IPS-18c (cell line): ENCODE measurements around the gene ARID3A.
"Not testable (repeated sequence)": the region's sequence is repeated elsewhere in the genome, so short reads cannot be mapped to it uniquely, and the experiment has no call there.

Experiments used
- H3K4me3 ChIP-seq: 2 replicates; pipeline ENCODE4 v1.7.0; 2013; ENCODE audit warnings: low read depth, mild to moderate bottlenecking, low read length, moderate library complexity; ENCODE audit not compliant: insufficient read depth
- H3K9me3 ChIP-seq: one replicate; pipeline ENCODE4 v1.6.1; 2013; ENCODE audit warnings: mild to moderate bottlenecking, low read length, moderate library complexity; ENCODE audit not compliant: control insufficient read depth, insufficient read depth

ARID3A gene

GRCh38 chr19:1019616-1019961, 93.8 kb downstream of the ARID3A start:
- Histone ChIP-seq H3K9me3 (no peaks in the 10 kb centered on the region), H3K4me3 (peak overlapping the region; percentile 89)

GRCh38 chr19:1019980-1020867, 94.4 kb downstream of the ARID3A start:
- Histone ChIP-seq H3K9me3 (no peaks in the 10 kb centered on the region), H3K4me3 (peak overlapping the region; percentile 89)

GRCh38 chr19:1020868-1021425, 95.1 kb downstream of the ARID3A start, which contains the start of gene TMEM259:
TMEM259 (minus strand) TSS chr19:1021123; CDS start chr19:1020996, 127 bp downstream.
- Histone ChIP-seq H3K9me3 (no peaks in the 10 kb centered on the region), H3K4me3 (peak within 1 kb of the TSS; percentile 89)

- H3K4me3 ChIP-seq, H3K9me3 ChIP-seq: not testable (repeated sequence)
Measured at GRCh38 chr19:1023883-1024188, 98.0 kb downstream of the ARID3A start.

- H3K9me3 ChIP-seq, H3K4me3 ChIP-seq: not testable (repeated sequence)
Measured at GRCh38 chr19:1025080-1025479, 99.2 kb downstream of the ARID3A start.
